Measurements from ENCODE around the gene HIF3A.
A peak's percentile ranks its signal among the peaks of the same experiment; 100 is the strongest.

Gene HIF3A

GRCh38 chr19:46330319-46330918 lies 33.6 kb downstream of the HIF3A start:
- DNase-seq: no peak

GRCh38 chr19:46337487-46337886 lies 40.6 kb downstream of the HIF3A start:
- no peak for DNase-seq

- no peak for DNase-seq
Measured at GRCh38 chr19:46339446-46339845, 42.6 kb downstream of the HIF3A start.

GRCh38 chr19:46340051-46340659 lies 43.3 kb downstream of the HIF3A start:
- DNase-seq: no peak

- DNase-seq: no peak
Measured at GRCh38 chr19:46341937-46342336, 45.1 kb downstream of the HIF3A start.

GRCh38 chr19:46344363-46344762 lies 47.5 kb downstream of the HIF3A start:
- no peak for DNase-seq

GRCh38 chr19:46345157-46345556 lies 48.3 kb downstream of the HIF3A start:
- DNase-seq: no peak

GRCh38 chr19:46346821-46347571 lies 50.2 kb downstream of the HIF3A start, which contains the start of gene PPP5C:
Gene PPP5C (plus strand): TSS chr19:46347087. CDS start chr19:46347097, 10 bp downstream.
- peak; percentile 92 to 97 for DNase-seq

GRCh38 chr19:46347572-46347883 lies 50.7 kb downstream of the HIF3A start:
- no peak for DNase-seq

GRCh38 chr19:46347985-46348384 lies 51.1 kb downstream of the HIF3A start:
- no peak for DNase-seq

GRCh38 chr19:46349311-46349993 lies 52.6 kb downstream of the HIF3A start:
- DNase-seq: no peak

- no peak for DNase-seq
Measured at GRCh38 chr19:46350029-46350757, 53.4 kb downstream of the HIF3A start.

GRCh38 chr19:46350758-46351159 lies 53.9 kb downstream of the HIF3A start:
- DNase-seq: no peak

GRCh38 chr19:46351241-46352041 lies 54.6 kb downstream of the HIF3A start:
- DNase-seq: no peak

- DNase-seq: no peak
Measured at GRCh38 chr19:46353730-46354528, 57.1 kb downstream of the HIF3A start.

GRCh38 chr19:46355234-46356148 lies 58.6 kb downstream of the HIF3A start:
- no peak for DNase-seq

- DNase-seq: no peak
Measured at GRCh38 chr19:46356149-46357055, 59.6 kb downstream of the HIF3A start.

- DNase-seq: no peak
Measured at GRCh38 chr19:46357846-46358583, 61.2 kb downstream of the HIF3A start.

All from NCI-H526 (cell line).